ENCODE data around the gene ITIH4.

DNA sequence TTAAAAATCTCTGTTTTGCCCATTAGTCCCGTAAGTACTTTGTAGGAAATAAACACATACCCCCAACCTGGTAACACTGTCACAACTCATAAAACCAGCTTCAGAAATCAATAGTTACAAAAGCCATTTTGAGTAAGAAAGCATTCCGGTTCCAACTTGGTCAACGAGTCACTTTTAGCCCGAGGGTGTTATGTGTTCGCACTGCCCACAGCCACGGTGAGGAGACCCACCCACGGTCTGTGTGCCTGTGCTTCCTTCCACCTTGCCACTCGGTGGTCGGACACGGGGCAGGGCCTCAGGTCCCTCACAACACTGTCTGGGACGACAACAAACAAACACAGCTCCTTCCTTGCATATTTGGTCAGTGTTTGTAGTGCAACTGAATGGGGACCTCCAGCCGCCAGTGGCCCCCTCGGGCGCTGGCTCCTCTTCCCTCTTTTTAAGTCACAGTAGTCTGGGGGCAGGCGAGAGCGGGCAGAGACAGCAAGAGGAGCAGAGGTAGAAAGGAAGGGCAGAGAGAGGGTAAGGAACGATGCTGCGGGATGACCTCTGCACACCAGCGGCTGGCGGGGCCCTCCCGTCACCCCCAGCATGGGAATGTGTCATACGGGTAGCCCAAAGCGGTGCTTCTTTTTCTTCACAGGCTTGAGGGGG lies 9.5 kb upstream of the ITIH4 start:
- TF ChIP-seq, protein P1, sequence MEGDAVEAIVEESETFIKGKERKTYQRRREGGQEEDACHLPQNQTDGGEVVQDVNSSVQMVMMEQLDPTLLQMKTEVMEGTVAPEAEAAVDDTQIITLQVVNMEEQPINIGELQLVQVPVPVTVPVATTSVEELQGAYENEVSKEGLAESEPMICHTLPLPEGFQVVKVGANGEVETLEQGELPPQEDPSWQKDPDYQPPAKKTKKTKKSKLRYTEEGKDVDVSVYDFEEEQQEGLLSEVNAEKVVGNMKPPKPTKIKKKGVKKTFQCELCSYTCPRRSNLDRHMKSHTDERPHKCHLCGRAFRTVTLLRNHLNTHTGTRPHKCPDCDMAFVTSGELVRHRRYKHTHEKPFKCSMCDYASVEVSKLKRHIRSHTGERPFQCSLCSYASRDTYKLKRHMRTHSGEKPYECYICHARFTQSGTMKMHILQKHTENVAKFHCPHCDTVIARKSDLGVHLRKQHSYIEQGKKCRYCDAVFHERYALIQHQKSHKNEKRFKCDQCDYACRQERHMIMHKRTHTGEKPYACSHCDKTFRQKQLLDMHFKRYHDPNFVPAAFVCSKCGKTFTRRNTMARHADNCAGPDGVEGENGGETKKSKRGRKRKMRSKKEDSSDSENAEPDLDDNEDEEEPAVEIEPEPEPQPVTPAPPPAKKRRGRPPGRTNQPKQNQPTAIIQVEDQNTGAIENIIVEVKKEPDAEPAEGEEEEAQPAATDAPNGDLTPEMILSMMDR (conservative IDR thresholded peaks at IDR 0.05; ENCODE audit: low read depth, low read length) = no peak
- TF ChIP-seq EZH2phosphoT487 (IDR thresholded peaks at IDR 0.05; ENCODE audit: borderline replicate concordance, low read length) (no peak), EZH2 (IDR thresholded peaks at IDR 0.05; ENCODE audit: low read length, unreplicated experiment) (no peak)

All from PC-3 (cell line).